ENCODE measurements around the gene KDM2B. TPM values are rescaled to one million over a fixed set of nuclear protein-coding genes. Genes with fewer than 3 reads are reported as not detected.

Gene KDM2B
- total and polyA plus RNA-seq, 2 of the 8 experiments (the other 6 are each of a cell fraction or from before 2014, with no cell fraction given), result 111 to 162 TPM

DNA sequence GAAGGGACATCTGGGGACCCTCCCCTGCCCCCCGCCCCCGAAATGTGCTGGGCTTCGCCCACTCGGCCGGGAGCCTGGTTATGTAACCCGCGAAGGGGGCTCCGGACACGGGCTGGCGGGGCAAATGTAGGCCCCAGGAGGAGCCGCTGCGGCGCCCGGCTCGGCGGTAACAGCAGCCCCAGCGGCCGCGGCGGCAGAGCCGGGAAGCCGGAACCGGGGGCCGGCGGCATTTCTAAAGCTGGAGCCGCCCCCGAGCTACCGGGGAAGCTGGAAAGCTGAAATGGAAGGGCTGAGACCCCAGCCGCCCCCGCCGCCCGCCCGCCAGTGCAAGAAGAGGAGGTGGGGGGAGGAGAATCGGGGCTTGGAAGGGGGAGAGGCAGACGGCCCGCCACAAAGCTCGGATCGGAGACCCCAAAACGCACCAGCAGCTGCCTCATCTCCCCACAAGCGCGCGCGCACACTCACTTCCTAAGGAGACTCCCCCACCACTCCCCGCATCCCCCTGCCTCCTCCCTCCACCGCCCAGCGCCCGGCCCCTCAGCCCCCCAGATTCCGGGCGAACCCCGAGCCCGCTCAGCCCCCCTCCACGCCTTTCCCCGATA is 1.5 kb downstream of the KDM2B start:
- 0 out of 2 replicates have a peak overlapping the region, but pooled peaks have one; percentile 59 for H2AK5ac ChIP-seq (ENCODE audit: low read depth, low read length)
- H2BK5ac ChIP-seq (ENCODE audit: low read depth, low read length), result peak overlapping the region; percentile 58
- H2BK12ac ChIP-seq (ENCODE audit: low read depth, low read length), result no peak overlapping the region; the same call in 1 of the 2 replicates
- no peak overlapping the region for H2AFZ ChIP-seq (ENCODE audit: low read length)
- peaks cover 28% of the 10 kb centered on the region for H3K23me2 ChIP-seq (ENCODE audit: low read depth, low read length)
- H3K27me3 ChIP-seq (replicated peaks in 1 of 4; ENCODE audit: control insufficient read depth in 3 of 4, extremely low read depth in 1 of 4, insufficient read depth in 3 of 4, low read length in 3 of 4), result no peaks in the 10 kb centered on the region
- WGBS, 2 experiments (ENCODE audit: extremely low coverage in 1 of 2, insufficient coverage in 1 of 2, insufficient read length in 1 of 2, insufficient replicate concordance in 2 of 2, low coverage in 1 of 2, low lambda C conversion rate in 2 of 2, missing lambda C conversion rate in 1 of 2), result 1% methylated on average over 18 of the region's 53 CpGs; no CpG with 5 or more reads in 1 of the 2 experiments
- no peak overlapping the region for H2BK20ac ChIP-seq (ENCODE audit: low read length)
- DNase-seq (ENCODE audit: low read depth in 1 of 2, low spot score in 2 of 2) (peak in 1 of 2 experiments; percentile 59), FAIRE-seq (no peak)
- H3K56ac ChIP-seq (replicated peaks; ENCODE audit: insufficient read length, low read depth, low read length), result peak overlapping the region; percentile 91
- H3K9ac ChIP-seq (replicated peaks in 1 of 4; ENCODE audit: extremely low read depth in 1 of 4, low read depth in 3 of 4, low read length in 3 of 4), result peak overlapping the region; percentile 87 to 96 (median 92)
- peak overlapping the region; percentile 98 for H3K18ac ChIP-seq (ENCODE audit: extremely low read depth, low read length)
- peaks cover 10 to 32% (median 23%) of the 10 kb centered on the region in 4 experiments for H3K4me1 ChIP-seq (replicated peaks in 1 of 4; ENCODE audit: control insufficient read depth in 3 of 4, insufficient read depth in 4 of 4, low read length in 3 of 4)
- no peak overlapping the region for H2BK120ac ChIP-seq (replicated peaks; ENCODE audit: low read depth, low read length)
- peaks cover 13 to 20% (median 14%) of the 10 kb centered on the region in 4 experiments for H3K36me3 ChIP-seq (ENCODE audit: control insufficient read depth in 2 of 4, insufficient read depth in 4 of 4, low read length in 3 of 4)
- TF ChIP-seq POLR2AphosphoS5 (IDR thresholded peaks at IDR 0.05; ENCODE audit: low read depth, low read length) (peak; percentile 68; the same call in 1 of the 2 replicates), TAF7 (optimal IDR thresholded peaks at IDR 0.05; ENCODE audit: borderline replicate concordance, low read depth, low read length) (peak; percentile 36), PHF8 (conservative IDR thresholded peaks at IDR 0.05; ENCODE audit: low read depth, low read length) (no peak), TAF1 (IDR thresholded peaks at IDR 0.05; ENCODE audit: low read depth, low read length) (peak; percentile 8; the same call in 1 of the 2 replicates)
- H3K79me2 ChIP-seq (ENCODE audit: control insufficient read depth in 1 of 2, insufficient read depth in 2 of 2, low read length in 2 of 2), result peaks cover 0 to 65% of the 10 kb centered on the region in 2 experiments; a peak in 2 of 4 replicates
- peak overlapping the region; percentile 98 for H4K91ac ChIP-seq (replicated peaks; ENCODE audit: insufficient read length, low read length)
- H4K20me1 ChIP-seq (replicated peaks in 1 of 2; ENCODE audit: control insufficient read depth in 1 of 2, insufficient read depth in 2 of 2, low read length in 2 of 2), result no peaks in the 10 kb centered on the region
- H3K14ac ChIP-seq (ENCODE audit: insufficient read length), result peak overlapping the region; percentile 33
- peak overlapping the region; percentile 91 for H4K5ac ChIP-seq (ENCODE audit: insufficient read length, low read depth, low read length)
- no peaks in the 10 kb centered on the region for H3K9me3 ChIP-seq (ENCODE audit: insufficient read depth in 2 of 2, low read depth in 1 of 2, low read length in 1 of 2)
- peak overlapping the region; percentile 93 for H3K4ac ChIP-seq (replicated peaks; ENCODE audit: insufficient read length, low read depth, low read length)
- H3K4me2 ChIP-seq (ENCODE audit: insufficient read depth in 1 of 2, low read depth in 2 of 2, low read length in 2 of 2), result peak overlapping the region; percentile 90 to 100
- no peak overlapping the region for H3K23ac ChIP-seq (ENCODE audit: insufficient read length)
- no peak overlapping the region for H2BK15ac ChIP-seq (ENCODE audit: low read length)
- peaks cover 12% of the 10 kb centered on the region for H3K79me1 ChIP-seq (ENCODE audit: low read depth, low read length)
- ChIA-PET POLR2A (ENCODE audit: partially characterized antibody) (interaction anchor here (0.6 to 31.0 kb wide), 21 partner anchors 7 to 997 kb away, joined by 3 to 793 read pairs (median 5); partner anchors contain the start of genes MORN3, ORAI1 and TMEM120B), CTCF (ENCODE audit: partially characterized antibody) (interaction anchor here (0.7 to 6.6 kb wide), 7 partner anchors 26 to 232 kb away, joined by 3 to 57 read pairs (median 5); partner anchors contain the start of genes MORN3 and ORAI1)
- H3K27ac ChIP-seq (ENCODE audit: low read depth, low read length), result peak overlapping the region; percentile 95
- H4K8ac ChIP-seq (ENCODE audit: extremely low read depth, insufficient read depth, low read length), result peak overlapping the region; percentile 76; the same call in 1 of the 2 replicates
- H3K4me3 ChIP-seq (ENCODE audit: extremely low read depth in 1 of 4, insufficient read depth in 2 of 4, low read depth in 3 of 4, low read length in 4 of 4), result peak overlapping the region; percentile 60 to 88 (median 81)
